Measurements from ENCODE around the gene ABHD8. TPM values are rescaled to one million over a fixed set of nuclear protein-coding genes. Genes with fewer than 3 reads are reported as not detected.

ABHD8 gene
- total and polyA plus RNA-seq, 4 donors, result 15.9 to 35.6 (median 26.4) TPM

DNA sequence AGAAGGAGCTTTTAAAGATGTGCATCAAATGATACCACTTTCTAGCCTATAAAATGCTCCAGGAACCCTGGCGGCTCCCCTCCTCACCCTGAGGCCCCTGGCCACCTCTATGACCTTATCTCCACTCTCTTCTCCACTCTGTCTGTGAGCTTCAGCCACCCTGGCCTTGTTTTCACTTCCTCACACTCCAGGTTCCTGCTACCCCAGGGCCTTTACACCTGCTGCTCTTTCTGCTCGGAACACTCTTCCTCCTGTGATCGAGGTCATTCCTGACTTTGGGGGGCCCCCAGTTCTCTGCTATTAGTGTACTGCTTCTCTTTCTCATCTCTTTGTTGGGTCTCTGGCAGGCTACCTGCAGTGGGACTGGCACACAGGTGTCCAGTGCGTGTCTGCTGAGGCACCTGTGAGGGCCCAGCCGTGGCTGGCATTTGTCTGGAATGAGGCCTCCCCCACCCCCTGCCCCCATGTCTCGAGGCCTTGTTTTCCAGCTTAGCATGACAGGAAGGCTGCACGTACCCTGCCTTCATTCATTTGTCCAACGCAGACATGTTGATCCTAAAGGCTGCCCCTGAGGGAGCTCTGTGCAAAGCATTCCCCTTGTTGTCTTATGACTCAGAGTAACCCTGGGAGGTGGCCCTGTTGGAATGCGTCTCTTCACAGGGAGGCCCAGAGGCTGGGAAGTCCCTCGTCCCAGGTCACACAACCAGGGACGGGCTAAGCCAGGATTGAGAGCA, 8.4 kb upstream of the ABHD8 start:
- H3K4me1 ChIP-seq (ENCODE audit: control insufficient read depth, insufficient read depth, low read length), result peaks cover 37% of the 10 kb centered on the region
- H3K27me3 ChIP-seq (ENCODE audit: control insufficient read depth, insufficient read depth, low read length), result no peaks in the 10 kb centered on the region
- H3K36me3 ChIP-seq (ENCODE audit: control insufficient read depth, insufficient read depth, low read length), result peaks cover 53% of the 10 kb centered on the region
- no peak overlapping the region for H3K4me3 ChIP-seq (ENCODE audit: low read depth, low read length)
- no peak overlapping the region for H3K27ac ChIP-seq (ENCODE audit: low read depth, low read length)
- no peaks in the 10 kb centered on the region for H3K9me3 ChIP-seq (ENCODE audit: control insufficient read depth, insufficient read depth, low read length)
- 80% methylated on average over 11 of the region's 11 CpGs for WGBS (ENCODE audit: insufficient coverage)
- no peak for DNase-seq (ENCODE audit: low read depth in 4 of 6, low spot score in 6 of 6)

DNA sequence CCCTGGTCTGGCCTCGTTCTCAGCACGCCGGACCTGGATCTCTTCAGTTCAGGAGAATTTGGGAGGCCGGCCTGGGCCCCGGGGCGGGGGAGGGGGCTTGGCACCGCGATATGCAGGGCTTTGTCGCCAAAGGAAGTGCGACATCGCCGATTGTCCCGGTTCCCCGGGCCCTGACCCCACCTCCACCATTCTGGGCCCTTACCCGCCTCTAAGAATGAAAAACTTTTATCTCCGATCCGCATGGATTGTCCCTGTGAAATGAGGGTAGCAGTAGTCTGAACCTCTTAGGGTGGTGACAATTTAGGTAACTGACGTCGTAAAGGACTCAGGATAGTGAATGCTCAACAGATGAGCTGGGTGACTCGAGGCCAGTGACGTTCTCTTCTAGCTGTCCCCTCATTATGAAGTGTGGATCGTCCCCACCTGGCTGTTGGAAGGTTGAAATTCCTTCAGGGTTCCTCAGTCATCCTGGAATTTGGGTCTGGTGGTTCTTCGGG, 6.8 kb upstream of the ABHD8 start:
- H3K36me3 ChIP-seq (ENCODE audit: control insufficient read depth, insufficient read depth, low read length), result peaks cover 40% of the 10 kb centered on the region
- no peaks in the 10 kb centered on the region for H3K27me3 ChIP-seq (ENCODE audit: control insufficient read depth, insufficient read depth, low read length)
- H3K9me3 ChIP-seq (ENCODE audit: control insufficient read depth, insufficient read depth, low read length), result no peaks in the 10 kb centered on the region
- 2% methylated on average over 13 of the region's 23 CpGs for WGBS (ENCODE audit: insufficient coverage)
- H3K4me3 ChIP-seq (ENCODE audit: low read depth, low read length), result peak overlapping the region; percentile 87
- H3K27ac ChIP-seq (ENCODE audit: low read depth, low read length), result peak overlapping the region; percentile 20
- no peak for DNase-seq (ENCODE audit: low read depth in 4 of 6, low spot score in 6 of 6)
- H3K4me1 ChIP-seq (ENCODE audit: control insufficient read depth, insufficient read depth, low read length), result peaks cover 49% of the 10 kb centered on the region

DNA sequence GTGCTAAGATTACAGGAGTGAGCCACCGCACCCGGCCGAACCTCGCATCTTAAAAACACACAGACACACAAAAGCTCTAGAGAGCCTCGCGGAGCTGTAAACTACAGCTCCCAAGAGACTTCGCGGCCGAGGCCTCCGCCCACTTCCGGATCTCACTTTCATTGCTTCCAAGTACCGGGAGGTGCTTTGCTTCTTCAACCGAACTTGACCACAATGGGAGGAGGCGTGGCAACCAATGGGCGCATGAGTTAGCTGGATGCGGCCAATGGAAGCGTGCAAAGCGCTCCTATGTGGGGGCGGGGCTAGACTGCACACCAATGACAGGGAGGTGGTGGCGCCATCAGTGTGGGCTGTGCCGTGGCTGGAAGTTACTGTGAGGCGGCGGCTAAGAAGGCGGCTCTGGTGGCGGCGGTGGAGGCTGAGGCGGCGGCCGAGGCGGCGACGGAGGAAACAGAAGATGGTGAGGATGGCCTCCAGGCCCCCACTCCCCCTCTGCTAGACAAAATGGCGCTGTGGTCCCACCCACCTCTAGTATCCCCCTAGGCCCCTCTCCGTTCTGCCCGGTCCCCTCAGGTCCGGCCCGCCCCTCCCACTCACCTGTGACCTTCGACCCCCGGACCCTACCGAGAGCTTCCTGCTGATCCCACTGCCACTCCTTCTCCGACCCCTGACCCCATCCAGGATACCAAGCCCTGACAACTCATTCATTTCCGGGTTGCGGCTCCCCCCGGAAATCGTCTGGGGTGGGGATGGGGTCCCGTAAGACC, 6.2 kb upstream of the ABHD8 start, which contains the start of gene DDA1:
Gene DDA1, plus strand, starts transcription at position 366 of the 767 bp plus-strand sequence. Its CDS starts 92 bp downstream, at position 458.
- H3K27ac ChIP-seq (ENCODE audit: low read depth, low read length), result peak within 1 kb of the TSS; percentile 20

DNA sequence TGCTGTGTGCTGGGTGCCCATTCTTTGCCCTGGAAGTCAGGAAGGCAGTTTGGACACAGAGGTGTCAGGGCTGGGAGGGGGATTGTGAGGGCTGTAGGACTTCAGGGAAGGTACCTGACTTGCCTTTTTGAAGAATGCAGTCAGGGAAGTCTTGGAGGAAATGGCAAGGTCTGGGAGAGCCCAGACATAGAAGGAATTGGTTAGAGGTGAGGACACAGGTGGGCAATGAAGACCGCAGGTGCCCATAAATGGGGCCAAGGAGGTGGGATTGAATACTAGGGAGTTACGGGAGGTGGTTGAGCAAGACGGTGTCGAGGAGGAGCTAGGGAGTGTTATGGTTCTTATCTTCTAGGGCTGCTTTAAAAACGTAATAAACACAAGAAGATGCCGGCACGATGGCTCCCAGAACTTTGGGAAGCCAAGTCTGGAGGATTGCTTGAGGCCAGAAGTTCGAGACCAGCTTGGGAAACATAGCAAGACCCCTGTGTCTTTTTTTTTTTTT, 4.7 kb upstream of the ABHD8 start:
- H3K36me3 ChIP-seq (ENCODE audit: control insufficient read depth, insufficient read depth, low read length), result peaks cover 21% of the 10 kb centered on the region
- H3K27ac ChIP-seq (ENCODE audit: low read depth, low read length), result no peak overlapping the region
- no peaks in the 10 kb centered on the region for H3K27me3 ChIP-seq (ENCODE audit: control insufficient read depth, insufficient read depth, low read length)
- DNase-seq (ENCODE audit: low read depth in 4 of 6, low spot score in 6 of 6), result no peak
- no peaks in the 10 kb centered on the region for H3K9me3 ChIP-seq (ENCODE audit: control insufficient read depth, insufficient read depth, low read length)
- 96% methylated on average over 8 of the region's 8 CpGs for WGBS (ENCODE audit: insufficient coverage)
- H3K4me1 ChIP-seq (ENCODE audit: control insufficient read depth, insufficient read depth, low read length), result peaks cover 67% of the 10 kb centered on the region
- no peak overlapping the region for H3K4me3 ChIP-seq (ENCODE audit: low read depth, low read length)

More for the DNA sequence above, 6.2 kb upstream of the ABHD8 start, which contains the start of gene DDA1:
- Histone ChIP-seq H3K4me1 (ENCODE audit: control insufficient read depth, insufficient read depth, low read length) (peaks cover 56% of the 10 kb centered on the region), H3K9me3 (ENCODE audit: control insufficient read depth, insufficient read depth, low read length) (no peaks in the 10 kb centered on the region), H3K27me3 (ENCODE audit: control insufficient read depth, insufficient read depth, low read length) (no peaks in the 10 kb centered on the region), H3K36me3 (ENCODE audit: control insufficient read depth, insufficient read depth, low read length) (peaks cover 35% of the 10 kb centered on the region), H3K4me3 (ENCODE audit: low read depth, low read length) (peak within 1 kb of the TSS; percentile 87)
- WGBS (ENCODE audit: insufficient coverage), result 0% methylated on average over 38 of the region's 46 CpGs
- peak; percentile 96 to 100 (median 100) for DNase-seq (ENCODE audit: low read depth in 4 of 6, low spot score in 6 of 6)

DNA sequence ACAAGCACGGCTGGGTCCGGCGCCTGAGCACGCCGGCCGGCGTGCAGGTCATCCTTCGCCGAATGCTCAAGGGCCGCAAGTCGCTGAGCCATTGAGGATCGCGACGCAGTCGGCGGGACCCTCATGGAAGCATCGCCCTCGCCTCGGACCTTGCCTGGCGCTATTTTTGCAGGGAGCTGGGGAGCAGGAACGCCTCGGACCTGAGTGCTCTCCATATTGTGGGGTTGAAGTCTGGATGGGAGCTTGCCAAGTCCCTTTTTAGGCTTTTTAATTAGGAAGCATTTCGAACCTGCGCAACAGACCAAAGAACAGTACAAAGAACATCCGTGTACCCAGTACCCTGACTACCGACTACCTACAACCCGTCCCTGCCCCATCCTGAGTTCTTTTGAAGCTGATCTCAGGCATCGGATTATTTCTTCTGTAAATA, 3.1 kb upstream of the ABHD8 start:
- Histone ChIP-seq H3K4me1 (ENCODE audit: control insufficient read depth, insufficient read depth, low read length) (peaks cover 69% of the 10 kb centered on the region), H3K36me3 (ENCODE audit: control insufficient read depth, insufficient read depth, low read length) (peaks cover 10% of the 10 kb centered on the region), H3K4me3 (ENCODE audit: low read depth, low read length) (peak overlapping the region; percentile 76), H3K27me3 (ENCODE audit: control insufficient read depth, insufficient read depth, low read length) (no peaks in the 10 kb centered on the region), H3K27ac (ENCODE audit: low read depth, low read length) (peak overlapping the region; percentile 85), H3K9me3 (ENCODE audit: control insufficient read depth, insufficient read depth, low read length) (no peaks in the 10 kb centered on the region)
- WGBS (ENCODE audit: insufficient coverage), result 3% methylated on average over 27 of the region's 28 CpGs
- DNase-seq (ENCODE audit: low read depth in 4 of 6, low spot score in 6 of 6), result no peak

DNA sequence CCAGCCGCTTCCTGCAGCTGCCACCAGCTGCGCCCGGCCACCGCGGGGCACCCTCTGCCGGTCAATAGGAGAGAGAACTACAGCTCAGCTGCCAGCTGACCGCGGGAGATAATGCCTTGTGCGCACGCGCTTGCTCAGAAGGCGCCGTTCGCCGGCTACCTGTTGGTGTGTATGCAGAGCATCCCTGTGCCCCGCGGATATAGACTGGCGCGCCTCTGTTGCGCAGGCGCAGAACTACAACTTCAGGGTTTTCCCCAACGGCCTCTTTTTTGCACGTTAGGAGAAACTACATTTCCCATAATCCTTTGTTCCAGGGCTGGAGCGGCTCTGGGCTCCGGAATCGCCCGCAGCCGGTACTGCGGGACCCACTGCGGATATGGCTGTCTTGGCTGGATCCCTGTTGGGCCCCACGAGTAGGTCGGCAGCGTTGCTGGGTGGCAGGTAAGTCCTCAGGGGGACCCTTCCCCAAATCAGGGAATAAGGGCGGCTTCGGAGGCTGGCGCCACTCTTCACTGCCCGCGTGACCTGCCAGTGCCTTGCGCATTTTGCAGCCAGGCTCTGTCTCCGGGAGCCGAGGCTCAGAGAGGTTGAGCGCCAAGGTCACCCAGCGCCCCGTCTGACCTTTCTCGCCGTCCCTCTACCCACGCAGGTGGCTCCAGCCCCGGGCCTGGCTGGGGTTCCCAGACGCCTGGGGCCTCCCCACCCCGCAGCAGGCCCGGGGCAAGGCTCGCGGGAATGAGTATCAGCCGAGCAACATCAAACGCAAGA, 2.5 kb upstream of the ABHD8 start, which contains the start of gene MRPL34:
Gene MRPL34, plus strand, starts transcription at position 356 of the 768 bp plus-strand sequence. Its CDS starts 21 bp downstream, at position 377.
- Histone ChIP-seq H3K27me3 (ENCODE audit: control insufficient read depth, insufficient read depth, low read length) (no peaks in the 10 kb centered on the region), H3K9me3 (ENCODE audit: control insufficient read depth, insufficient read depth, low read length) (no peaks in the 10 kb centered on the region), H3K4me1 (ENCODE audit: control insufficient read depth, insufficient read depth, low read length) (peaks cover 64% of the 10 kb centered on the region), H3K4me3 (ENCODE audit: low read depth, low read length) (peak within 1 kb of the TSS; percentile 76), H3K27ac (ENCODE audit: low read depth, low read length) (peak within 1 kb of the TSS; percentile 85), H3K36me3 (ENCODE audit: control insufficient read depth, insufficient read depth, low read length) (peaks cover 11% of the 10 kb centered on the region)
- WGBS (ENCODE audit: insufficient coverage), result under 1% methylated on average over 55 of the region's 55 CpGs
- DNase-seq (ENCODE audit: low read depth in 4 of 6, low spot score in 6 of 6), result peak; percentile 91 to 100 (median 96)

DNA sequence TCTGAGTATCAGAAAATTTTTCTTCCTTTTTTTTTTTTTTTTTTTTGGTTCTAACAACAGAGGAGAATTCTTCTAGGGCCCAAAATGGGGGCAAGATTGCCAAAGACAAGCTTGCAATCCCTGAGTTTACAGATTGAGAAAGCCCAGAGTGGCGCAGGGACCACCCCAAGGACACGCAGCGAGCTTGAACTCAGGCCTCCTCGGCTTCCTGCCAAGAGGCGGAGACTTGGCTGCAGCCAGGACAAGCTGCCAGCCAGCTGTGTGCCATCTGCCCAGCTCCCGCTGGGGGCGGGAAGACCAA, 1.9 kb upstream of the ABHD8 start:
- H3K9me3 ChIP-seq (ENCODE audit: control insufficient read depth, insufficient read depth, low read length), result no peaks in the 10 kb centered on the region
- WGBS (ENCODE audit: insufficient coverage), result 4% methylated on average over 7 of the region's 7 CpGs
- peaks cover 62% of the 10 kb centered on the region for H3K4me1 ChIP-seq (ENCODE audit: control insufficient read depth, insufficient read depth, low read length)
- no peak for DNase-seq (ENCODE audit: low read depth in 4 of 6, low spot score in 6 of 6)
- no peaks in the 10 kb centered on the region for H3K27me3 ChIP-seq (ENCODE audit: control insufficient read depth, insufficient read depth, low read length)
- H3K4me3 ChIP-seq (ENCODE audit: low read depth, low read length), result peak overlapping the region; percentile 76
- H3K36me3 ChIP-seq (ENCODE audit: control insufficient read depth, insufficient read depth, low read length), result peaks cover 16% of the 10 kb centered on the region
- peak overlapping the region; percentile 85 for H3K27ac ChIP-seq (ENCODE audit: low read depth, low read length)

DNA sequence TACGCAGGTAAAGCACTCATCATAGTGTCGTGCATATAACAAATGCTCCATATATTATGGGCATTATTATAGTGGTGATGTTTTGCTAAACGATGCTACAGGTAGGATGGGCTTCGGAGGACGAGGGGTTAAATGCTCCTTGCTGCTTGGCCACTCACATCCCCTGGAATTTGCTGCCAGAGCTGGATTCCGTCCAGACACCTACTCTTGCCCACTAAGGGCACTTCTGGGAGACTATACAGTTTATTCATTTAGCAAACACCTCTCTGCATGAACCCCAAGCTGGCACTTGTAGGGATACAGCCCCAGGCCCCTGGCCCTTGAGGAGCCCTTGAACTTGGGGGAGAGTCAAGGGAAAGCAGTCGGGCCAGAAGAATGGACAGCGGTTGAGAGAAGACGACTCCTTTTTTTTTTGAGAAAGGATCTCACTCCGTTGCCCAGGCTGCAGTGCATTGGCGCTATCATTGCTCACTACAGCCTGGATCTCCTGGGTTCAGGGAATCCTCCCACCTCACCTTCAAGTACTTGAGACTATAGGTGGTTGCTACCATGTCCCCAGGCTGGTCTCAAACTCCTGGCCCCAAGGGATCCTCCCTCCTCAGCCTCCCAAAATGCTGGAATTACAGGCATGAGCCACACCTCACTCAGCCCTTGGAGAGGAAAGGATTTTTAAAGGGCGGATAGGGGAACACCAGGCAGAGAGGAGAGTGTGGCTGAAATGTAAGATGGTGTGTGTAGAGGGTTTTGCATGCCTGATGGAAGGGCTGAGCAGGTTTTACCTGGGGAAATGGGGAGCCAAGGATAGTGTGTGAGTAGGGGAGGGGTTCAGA, 1.4 kb upstream of the ABHD8 start:
- Histone ChIP-seq H3K27me3 (ENCODE audit: control insufficient read depth, insufficient read depth, low read length) (no peaks in the 10 kb centered on the region), H3K36me3 (ENCODE audit: control insufficient read depth, insufficient read depth, low read length) (peaks cover 18% of the 10 kb centered on the region), H3K27ac (ENCODE audit: low read depth, low read length) (peak overlapping the region; percentile 85), H3K4me3 (ENCODE audit: low read depth, low read length) (peak overlapping the region; percentile 76), H3K4me1 (ENCODE audit: control insufficient read depth, insufficient read depth, low read length) (peaks cover 58% of the 10 kb centered on the region), H3K9me3 (ENCODE audit: control insufficient read depth, insufficient read depth, low read length) (no peaks in the 10 kb centered on the region)
- DNase-seq (ENCODE audit: low read depth in 4 of 6, low spot score in 6 of 6), result peak in 2 of 6 donors; percentile 10 to 57
- WGBS (ENCODE audit: insufficient coverage), result 53% methylated on average over 8 of the region's 12 CpGs

Data from spinal cord (tissue), 10 donors.